GM12874 (cell line): ENCODE data around the gene NKX2-3.

ENCODE experiments used
- TF ChIP-seq, protein P1 (sequence below): IDR thresholded peaks from 2 replicates; pipeline ENCODE4 v1.5.1; 2011; ENCODE audit warnings: low read depth, mild to moderate bottlenecking, control low read depth, low read length, moderate library complexity; ENCODE audit not compliant: insufficient read depth

NKX2-3 gene

DNA sequence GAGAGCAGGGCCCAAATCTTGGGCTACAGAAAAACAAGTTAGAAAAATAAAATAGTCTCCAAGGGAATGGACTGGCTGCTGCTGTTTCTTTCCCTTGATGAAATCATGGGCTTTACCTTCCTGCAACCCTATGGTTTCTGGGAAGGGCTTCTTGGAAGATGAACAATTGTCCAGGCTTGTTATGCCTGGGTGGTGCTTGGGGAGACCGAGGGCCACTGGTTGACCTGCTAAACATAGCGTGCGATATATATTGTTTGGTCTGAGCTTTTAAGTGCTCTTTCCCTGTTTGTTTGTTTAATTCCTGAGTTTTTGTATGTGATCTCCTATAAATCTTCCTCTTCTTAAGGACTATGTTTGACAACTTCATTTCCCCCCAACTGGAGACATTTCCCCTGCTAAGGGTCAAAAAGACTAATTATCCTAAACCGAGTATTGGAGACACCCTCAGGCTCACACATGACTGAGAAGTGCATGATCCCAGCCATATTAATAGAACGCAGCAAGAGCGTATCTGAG, 49.6 kb downstream of the NKX2-3 start:
- TF ChIP-seq, protein P1, sequence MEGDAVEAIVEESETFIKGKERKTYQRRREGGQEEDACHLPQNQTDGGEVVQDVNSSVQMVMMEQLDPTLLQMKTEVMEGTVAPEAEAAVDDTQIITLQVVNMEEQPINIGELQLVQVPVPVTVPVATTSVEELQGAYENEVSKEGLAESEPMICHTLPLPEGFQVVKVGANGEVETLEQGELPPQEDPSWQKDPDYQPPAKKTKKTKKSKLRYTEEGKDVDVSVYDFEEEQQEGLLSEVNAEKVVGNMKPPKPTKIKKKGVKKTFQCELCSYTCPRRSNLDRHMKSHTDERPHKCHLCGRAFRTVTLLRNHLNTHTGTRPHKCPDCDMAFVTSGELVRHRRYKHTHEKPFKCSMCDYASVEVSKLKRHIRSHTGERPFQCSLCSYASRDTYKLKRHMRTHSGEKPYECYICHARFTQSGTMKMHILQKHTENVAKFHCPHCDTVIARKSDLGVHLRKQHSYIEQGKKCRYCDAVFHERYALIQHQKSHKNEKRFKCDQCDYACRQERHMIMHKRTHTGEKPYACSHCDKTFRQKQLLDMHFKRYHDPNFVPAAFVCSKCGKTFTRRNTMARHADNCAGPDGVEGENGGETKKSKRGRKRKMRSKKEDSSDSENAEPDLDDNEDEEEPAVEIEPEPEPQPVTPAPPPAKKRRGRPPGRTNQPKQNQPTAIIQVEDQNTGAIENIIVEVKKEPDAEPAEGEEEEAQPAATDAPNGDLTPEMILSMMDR, result no peak

GRCh38 chr10:99583687-99584086, 50.9 kb downstream of the NKX2-3 start:
- TF ChIP-seq, protein P1, result no peak
